K562 (cell line): ENCODE results near the gene C9orf50. TPM values are rescaled to one million over a fixed set of nuclear protein-coding genes. Genes with fewer than 3 reads are reported as not detected.

Experiments
- CREB5 ChIP-seq: fragments of 250-450 bp; sonication (Bioruptor Pico); IDR thresholded peaks from 2 replicates; pipeline ENCODE4 v1.5.0; 2020; ENCODE audit warnings: mild to moderate bottlenecking
- DIDO1 ChIP-seq: fragments of 450-650 bp; IDR thresholded peaks from 2 replicates; pipeline ENCODE4 v1.6.1; 2016; ENCODE audit warnings: low read depth, missing biosample characterization, missing genetic modification characterization
- FOSL1 ChIP-seq: fragments of 200-800 bp; sonication (Bioruptor generic); conservative IDR thresholded peaks from 2 replicates; pipeline ENCODE4 v1.6.1; 2016; ENCODE audit warnings: missing genetic modification characterization, missing compliant biosample characterization
- PHB2 ChIP-seq: fragments of 450-650 bp; IDR thresholded peaks from 2 replicates; pipeline ENCODE4 v1.6.1; 2017; ENCODE audit warnings: low read depth
- TOE1 ChIP-seq, 2 experiments: fragments of 450-650 bp in 1 of 2; sonication (generic) in 1 of 2; formaldehyde crosslinking in 1 of 2; IDR thresholded peaks; 2 replicates each; pipeline versions ENCODE4 v1.7.1 to v1.8.0; 2016 to 2022; ENCODE audit warnings: borderline replicate concordance in 2 of 2, mild to moderate bottlenecking in 2 of 2, antibody characterized with exemption in 1 of 2, inconsistent platforms in 1 of 2, low read depth in 1 of 2, missing genetic modification reagents in 1 of 2, moderate library complexity in 1 of 2
- ZBED1 ChIP-seq: IDR thresholded peaks from 2 replicates; pipeline ENCODE4 v1.6.1; 2014
- ZFP91 ChIP-seq: sonication (generic); formaldehyde crosslinking; IDR thresholded peaks from 2 replicates; pipeline ENCODE4 v1.8.0; 2022; ENCODE audit warnings: mild to moderate bottlenecking, missing genetic modification reagents
- ZNF165 ChIP-seq: fragments of 250-450 bp; sonication (Bioruptor Pico); IDR thresholded peaks from 2 replicates; pipeline ENCODE4 v1.4.0; 2020; ENCODE audit warnings: borderline replicate concordance
- ZNF232 ChIP-seq: sonication (generic); formaldehyde crosslinking; IDR thresholded peaks from 2 replicates; pipeline ENCODE4 v1.8.0; 2022; ENCODE audit warnings: mild to moderate bottlenecking, missing genetic modification reagents
- ZNF318 ChIP-seq, 2 experiments: fragments of 450-650 bp; IDR thresholded peaks; 2 replicates each; pipeline ENCODE4 v1.6.1; 2016; ENCODE audit warnings: mild to moderate bottlenecking in 2 of 2, borderline replicate concordance in 1 of 2, low read depth in 1 of 2, moderate library complexity in 1 of 2
- polyA plus RNA-seq, 8 experiments: library from polyadenylated mRNA; depleted of rRNA in 4 of 8; stranded (reverse) in 5 of 8; unstranded in 3 of 8; fragments of >200 nt; fragmentation: Nextera tagmentation in 2 of 8; fragmentation: Illumina TruSeq in 1 of 8; extraction: Ambion mirVana in 2 of 8; extraction: Trizol in 1 of 8; gene quantifications; 2 replicates each; pipeline versions ENCODE4 v1.2.1 to v1.2.3, GENCODE V29; 2011 to 2014; ENCODE audit warnings: inconsistent platforms in 1 of 8, missing spikeins in 1 of 8
- total RNA-seq, 7 experiments: library from RNA; depleted of rRNA in 6 of 7; stranded (reverse); fragments of >200 nt in 6 of 7; fragmentation: Illumina TruSeq in 2 of 7; extraction: Trizol in 2 of 7; gene quantifications; 2 replicates each; pipeline versions ENCODE4 v1.2.1 to v1.2.3, GENCODE V29; 2011 to 2021; ENCODE audit warnings: low replicate concordance in 1 of 7

The C9orf50 gene
- total and polyA plus RNA-seq, 9 of the 15 experiments (the other 6 are each of a cell fraction or from before 2014, with no cell fraction given): not detected

GRCh38 chr9:129648764-129649115 lies 27.8 kb upstream of the C9orf50 start (continued):
- TF ChIP-seq TOE1 (IDR thresholded peaks at IDR 0.05; ENCODE audit: borderline replicate concordance): no peak
- TF ChIP-seq TOE1 (CRISPR knock-in tag; IDR thresholded peaks at IDR 0.05; ENCODE audit: borderline replicate concordance, low read depth): no peak
- TF ChIP-seq ZBED1: no peak
- no peak for TF ChIP-seq FOSL1
- no peak for TF ChIP-seq DIDO1 (tag)
- no peak for TF ChIP-seq ZNF165 (CRISPR knock-in tag)
- no peak for TF ChIP-seq CREB5 (CRISPR knock-in tag)
- no peak for TF ChIP-seq ZNF318 (IDR thresholded peaks at IDR 0.05; ENCODE audit: borderline replicate concordance in 1 of 2, low read depth in 1 of 2)
- TF ChIP-seq ZFP91 (CRISPR knock-in tag): no peak
- TF ChIP-seq PHB2: no peak
- TF ChIP-seq ZNF232 (CRISPR knock-in tag): no peak
- TF ChIP-seq, all 486 proteins: peak for 0
